PFSK-1 (cell line): Measurements from ENCODE around the gene CMYA5.

Experiments used
- FOXP2 ChIP-seq: optimal IDR thresholded peaks from 2 replicates; pipeline ENCODE3; 2011; ENCODE audit warnings: borderline replicate concordance, control low read depth, inconsistent platforms; ENCODE audit not compliant: insufficient read depth; ENCODE audit errors: extremely low read length, extremely low read depth
- POLR2AphosphoS5 ChIP-seq: IDR thresholded peaks from 2 replicates; pipeline ENCODE4 v1.6.1; 2012; ENCODE audit warnings: low read depth, mild to moderate bottlenecking, control low read depth, low read length, moderate library complexity
- REST ChIP-seq, 2 experiments: IDR thresholded peaks; 2 replicates each; pipeline versions ENCODE4 v1.6.1 to v1.8.0; 2011 to 2012; ENCODE audit warnings: low read depth in 2 of 2, low read length in 2 of 2, control low read depth in 1 of 2, inconsistent platforms in 1 of 2, mild to moderate bottlenecking in 1 of 2, moderate library complexity in 1 of 2; ENCODE audit not compliant: insufficient read depth in 1 of 2
- SIN3A ChIP-seq: IDR thresholded peaks from 2 replicates; pipeline ENCODE4 v1.6.1; 2012; ENCODE audit warnings: mild to moderate bottlenecking, low read length, moderate library complexity, borderline replicate concordance; ENCODE audit not compliant: insufficient read depth
- TAF1 ChIP-seq: IDR thresholded peaks from 2 replicates; pipeline ENCODE4 v1.6.1; 2012; ENCODE audit warnings: low read length, control low read depth, borderline replicate concordance; ENCODE audit not compliant: insufficient read depth

DNA sequence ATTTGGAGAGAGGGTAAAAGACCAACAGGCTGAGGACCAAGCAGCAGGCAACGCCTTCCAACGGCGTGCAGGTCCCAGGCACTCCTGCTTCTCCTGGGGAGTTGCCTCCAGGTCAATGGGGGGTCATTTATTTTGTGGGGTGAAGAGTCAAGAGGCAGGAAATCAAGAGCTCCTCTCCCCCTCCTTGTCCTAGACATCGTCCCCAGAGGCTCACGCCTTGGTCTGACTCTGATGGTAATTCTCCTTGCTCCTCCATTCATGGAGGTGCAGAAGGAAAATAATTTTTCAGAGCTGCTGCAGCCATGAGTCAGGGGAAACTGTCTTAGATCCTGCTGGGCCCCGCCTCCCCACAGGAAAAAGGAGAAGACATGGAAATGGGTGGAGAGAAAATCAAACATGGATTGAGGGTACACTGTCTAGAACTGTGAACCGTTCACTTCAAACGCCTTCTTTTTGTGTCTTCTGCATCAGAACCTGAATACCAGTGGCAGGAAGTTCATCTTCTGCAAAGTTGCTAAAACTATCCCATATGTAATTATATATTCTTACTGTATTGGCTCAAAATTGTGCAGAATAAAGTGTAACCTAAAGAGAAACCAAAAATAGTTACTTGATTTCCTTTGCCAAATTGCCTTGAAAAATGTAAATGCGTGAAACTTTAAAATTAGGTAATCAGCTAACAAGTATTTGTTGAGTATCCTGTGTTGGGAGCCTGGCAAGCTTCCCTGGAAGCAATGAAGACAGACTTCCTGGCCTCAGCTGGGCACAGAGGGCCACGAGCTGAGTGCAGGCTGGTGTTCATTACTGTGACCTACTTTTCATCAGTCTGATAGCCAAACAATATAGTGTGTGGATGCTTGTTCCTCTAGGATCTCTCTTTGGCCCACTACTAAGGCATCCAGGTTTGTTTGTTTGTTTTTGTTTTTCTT is 142.0 kb downstream of the CMYA5 start:
- TF ChIP-seq TAF1 (no peak), POLR2AphosphoS5 (no peak), REST (IDR thresholded peaks at IDR 0.05; ENCODE audit: insufficient read depth in 1 of 2, low read depth in 2 of 2, low read length in 2 of 2) (no peak), SIN3A (no peak), FOXP2 (no peak)
